ENCODE measurements around the gene NUFIP1.
"Not testable (repeated sequence)": the region's sequence is repeated elsewhere in the genome, so short reads cannot be mapped to it uniquely, and the experiment has no call there.

Gene NUFIP1

DNA sequence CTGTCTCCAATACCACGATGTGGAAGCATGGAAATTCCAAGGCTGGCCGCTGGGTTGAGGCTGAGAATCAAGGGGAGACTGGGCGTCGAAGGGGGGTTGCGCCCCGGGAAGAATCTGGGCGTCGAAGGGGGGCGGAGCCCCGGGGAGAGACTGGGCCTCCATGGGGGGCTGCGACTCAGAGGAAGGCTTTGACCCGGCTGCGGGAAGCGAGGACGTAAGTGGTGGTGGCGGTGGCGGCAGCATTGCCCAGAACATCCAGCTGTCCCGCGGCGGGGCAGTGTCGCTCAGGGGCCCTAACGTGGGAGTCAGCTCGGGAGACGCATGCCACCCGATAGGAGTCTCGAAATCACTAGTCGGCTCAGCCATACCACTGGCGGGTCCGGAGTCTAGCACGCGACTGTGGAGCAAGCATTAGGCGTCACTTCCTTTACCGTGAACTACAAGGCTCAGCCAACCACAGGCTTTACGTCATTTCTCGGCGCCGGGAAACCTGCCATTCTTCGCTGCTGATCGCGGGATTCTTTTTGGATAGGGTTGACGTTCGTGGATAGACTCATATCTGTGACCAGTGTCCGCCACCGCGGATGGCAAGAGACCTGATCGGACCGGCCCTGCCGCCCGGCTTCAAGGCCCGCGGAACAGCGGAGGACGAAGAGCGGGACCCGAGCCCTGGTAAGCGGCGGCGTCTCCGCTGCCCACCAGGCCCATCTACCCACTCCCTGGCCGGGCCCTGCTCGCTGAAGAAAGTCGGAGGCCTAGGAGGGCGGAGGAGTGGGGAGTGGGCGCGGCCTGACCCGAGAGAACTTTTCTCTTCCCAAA, at the start of gene NUFIP1, which contains the start of gene GPALPP1:
TSS of gene NUFIP1 (minus strand) at position 401 of the 819 bp plus-strand sequence. CDS start at position 366, 35 bp downstream.
TSS of gene GPALPP1 (plus strand) at position 468 of the 819 bp plus-strand sequence. CDS start at position 585, 117 bp downstream.
- TF ChIP-seq, protein P1, sequence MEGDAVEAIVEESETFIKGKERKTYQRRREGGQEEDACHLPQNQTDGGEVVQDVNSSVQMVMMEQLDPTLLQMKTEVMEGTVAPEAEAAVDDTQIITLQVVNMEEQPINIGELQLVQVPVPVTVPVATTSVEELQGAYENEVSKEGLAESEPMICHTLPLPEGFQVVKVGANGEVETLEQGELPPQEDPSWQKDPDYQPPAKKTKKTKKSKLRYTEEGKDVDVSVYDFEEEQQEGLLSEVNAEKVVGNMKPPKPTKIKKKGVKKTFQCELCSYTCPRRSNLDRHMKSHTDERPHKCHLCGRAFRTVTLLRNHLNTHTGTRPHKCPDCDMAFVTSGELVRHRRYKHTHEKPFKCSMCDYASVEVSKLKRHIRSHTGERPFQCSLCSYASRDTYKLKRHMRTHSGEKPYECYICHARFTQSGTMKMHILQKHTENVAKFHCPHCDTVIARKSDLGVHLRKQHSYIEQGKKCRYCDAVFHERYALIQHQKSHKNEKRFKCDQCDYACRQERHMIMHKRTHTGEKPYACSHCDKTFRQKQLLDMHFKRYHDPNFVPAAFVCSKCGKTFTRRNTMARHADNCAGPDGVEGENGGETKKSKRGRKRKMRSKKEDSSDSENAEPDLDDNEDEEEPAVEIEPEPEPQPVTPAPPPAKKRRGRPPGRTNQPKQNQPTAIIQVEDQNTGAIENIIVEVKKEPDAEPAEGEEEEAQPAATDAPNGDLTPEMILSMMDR (IDR thresholded peaks at IDR 0.05; ENCODE audit: borderline replicate concordance, insufficient read depth, low read depth, low read length), result no peak
- H3K4me3 ChIP-seq (ENCODE audit: low read depth, low read length), result peak within 1 kb of the TSS; percentile 92

DNA sequence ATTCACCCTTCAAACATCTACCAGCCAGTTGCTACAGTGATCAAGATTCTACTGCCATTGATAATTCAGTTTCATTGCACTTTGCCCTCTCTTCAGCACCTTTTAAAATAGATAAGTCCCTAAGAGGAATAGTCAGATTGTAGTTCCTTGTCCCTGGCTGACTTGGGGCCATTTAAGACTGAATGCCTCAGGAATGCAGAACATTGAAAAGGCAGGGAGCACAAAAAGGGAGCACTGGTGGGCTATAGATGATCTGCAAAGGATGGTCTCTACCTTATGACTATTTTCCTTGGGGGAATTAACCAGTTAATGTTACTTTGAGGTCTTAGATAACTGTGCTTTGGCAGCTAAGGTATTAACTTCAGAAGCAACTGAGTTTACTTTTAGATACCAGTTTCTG, 46.9 kb upstream of the NUFIP1 start:
- H3K4me3 ChIP-seq (ENCODE audit: low read depth, low read length), result no peak overlapping the region
- TF ChIP-seq, protein P1 (IDR thresholded peaks at IDR 0.05; ENCODE audit: borderline replicate concordance, insufficient read depth, low read depth, low read length), result no peak

DNA sequence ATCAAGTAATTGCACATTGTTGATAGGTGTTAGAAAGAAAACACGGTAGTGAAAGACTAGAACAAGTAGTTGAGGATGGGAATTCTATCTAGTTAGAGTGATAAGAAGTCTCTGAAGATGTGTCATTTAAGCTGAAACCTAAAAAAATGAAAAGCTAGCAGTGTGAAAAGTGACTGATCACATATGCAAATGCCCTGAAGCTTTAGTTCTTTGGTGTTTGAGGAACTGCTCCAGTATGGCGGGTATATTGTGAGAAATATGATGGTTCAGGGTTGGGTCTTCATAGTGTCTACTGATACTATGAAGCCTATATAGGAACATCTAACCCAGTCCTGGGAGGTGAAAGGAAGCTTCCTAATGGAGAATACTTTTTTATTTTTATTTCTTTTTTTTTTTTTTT, 45.1 kb upstream of the NUFIP1 start:
- TF ChIP-seq, protein P1 (IDR thresholded peaks at IDR 0.05; ENCODE audit: borderline replicate concordance, insufficient read depth, low read depth, low read length), result no peak
- H3K4me3 ChIP-seq (ENCODE audit: low read depth, low read length), result no peak overlapping the region

DNA sequence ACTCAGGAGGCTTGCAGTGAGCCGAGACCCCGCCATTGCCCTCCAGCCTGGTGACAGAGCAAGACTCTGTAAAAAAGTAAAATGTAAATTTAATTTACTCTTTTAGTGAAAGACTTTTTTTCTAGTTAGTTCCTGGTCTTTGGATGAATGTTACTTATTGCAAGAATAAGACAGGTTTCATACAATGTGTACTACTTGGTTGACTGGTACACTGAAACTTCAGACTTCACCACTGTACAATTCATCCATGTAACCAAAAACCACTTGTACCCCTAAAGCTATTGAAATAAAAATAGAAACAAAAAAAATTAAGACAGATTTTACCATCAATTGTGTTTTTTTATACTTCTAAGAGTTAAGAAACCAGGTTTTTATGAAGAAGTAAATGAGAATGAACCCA, 35.6 kb upstream of the NUFIP1 start:
- no peak overlapping the region for H3K4me3 ChIP-seq (ENCODE audit: low read depth, low read length)
- TF ChIP-seq, protein P1 (IDR thresholded peaks at IDR 0.05; ENCODE audit: borderline replicate concordance, insufficient read depth, low read depth, low read length), result no peak

DNA sequence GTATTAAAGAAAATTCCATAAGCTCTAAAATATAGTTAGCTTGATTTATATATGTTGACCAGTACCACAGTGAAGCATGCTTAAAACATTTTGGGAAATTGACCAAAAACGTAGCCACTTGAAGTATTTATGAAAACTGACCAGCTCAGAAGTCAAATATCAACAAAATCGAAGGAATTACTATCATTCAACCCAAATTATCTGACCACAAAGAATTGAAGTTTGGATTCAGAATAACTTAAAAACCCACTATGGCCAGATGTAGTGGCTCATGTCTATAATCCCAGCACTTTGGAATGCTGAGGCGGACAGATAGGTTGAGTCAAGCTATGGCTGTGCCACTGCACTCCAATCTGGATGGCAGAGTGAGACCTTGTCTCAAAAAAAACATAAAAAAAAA, 32.0 kb upstream of the NUFIP1 start:
- H3K4me3 ChIP-seq (ENCODE audit: low read depth, low read length), result no peak overlapping the region
- TF ChIP-seq, protein P1 (IDR thresholded peaks at IDR 0.05; ENCODE audit: borderline replicate concordance, insufficient read depth, low read depth, low read length), result no peak

DNA sequence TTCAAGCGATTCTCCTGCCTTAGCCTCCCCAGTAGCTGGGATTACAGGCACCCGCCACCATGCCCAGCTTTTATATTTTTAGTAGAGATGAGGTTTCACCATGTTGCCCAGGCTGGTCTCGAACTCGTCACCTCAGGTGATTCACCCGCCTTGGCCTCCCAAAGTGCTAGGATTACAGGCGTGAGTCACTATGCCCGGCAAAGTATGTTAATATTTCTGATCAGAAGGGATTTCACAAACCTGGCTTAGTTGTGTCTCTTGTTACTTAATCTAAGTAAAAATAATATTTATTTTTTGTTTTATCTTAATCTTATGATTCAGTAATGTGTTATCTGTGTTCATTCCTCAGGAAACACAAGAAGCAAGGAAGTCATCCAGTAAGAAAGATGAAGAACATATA, 30.7 kb upstream of the NUFIP1 start:
- not testable (repeated sequence) for H3K4me3 ChIP-seq (ENCODE audit: low read depth, low read length)

DNA sequence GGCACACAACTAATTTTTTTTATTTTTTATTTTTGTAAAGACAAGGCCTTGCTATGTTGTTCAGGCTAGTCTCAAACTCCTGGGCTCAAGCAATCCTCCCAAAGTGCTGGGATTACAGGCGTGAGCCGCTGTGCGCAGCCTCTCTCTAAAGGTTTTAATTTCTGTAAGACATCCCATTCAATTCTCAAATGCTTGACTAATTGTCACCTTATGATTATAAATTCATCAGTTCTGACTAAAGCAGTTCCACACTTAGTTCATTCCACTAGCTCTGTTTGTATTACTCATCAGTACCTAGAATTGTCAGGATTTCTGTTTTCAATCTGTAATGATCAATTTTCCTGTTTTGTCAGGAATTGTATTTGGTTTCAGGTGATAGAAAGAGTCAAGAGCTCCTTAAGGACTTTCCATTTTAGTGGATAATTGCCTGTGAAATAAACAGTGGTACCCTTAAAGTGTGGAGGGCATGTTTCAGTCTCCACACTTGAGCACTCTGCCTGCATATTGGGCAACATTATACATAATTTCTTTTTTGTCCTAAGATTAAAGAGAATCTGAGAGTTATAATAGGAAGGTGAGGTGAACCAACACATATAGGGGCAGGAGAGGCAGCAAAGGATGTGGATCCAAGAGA, 27.6 kb upstream of the NUFIP1 start:
- no peak overlapping the region for H3K4me3 ChIP-seq (ENCODE audit: low read depth, low read length)
- TF ChIP-seq, protein P1 (IDR thresholded peaks at IDR 0.05; ENCODE audit: borderline replicate concordance, insufficient read depth, low read depth, low read length), result no peak

Measured in GM12875 (cell line).